ENCODE results near the gene DENND1B. TPM values are rescaled to one million over a fixed set of nuclear protein-coding genes. Genes with fewer than 3 reads are reported as not detected.
"Not testable (repeated sequence)": the region's sequence is repeated elsewhere in the genome, so short reads cannot be mapped to it uniquely, and the experiment has no call there.

Gene DENND1B
- total RNA-seq, 4 donors from 2014 or later, result 3.3 to 21.7 (median 8.9) TPM

DNA sequence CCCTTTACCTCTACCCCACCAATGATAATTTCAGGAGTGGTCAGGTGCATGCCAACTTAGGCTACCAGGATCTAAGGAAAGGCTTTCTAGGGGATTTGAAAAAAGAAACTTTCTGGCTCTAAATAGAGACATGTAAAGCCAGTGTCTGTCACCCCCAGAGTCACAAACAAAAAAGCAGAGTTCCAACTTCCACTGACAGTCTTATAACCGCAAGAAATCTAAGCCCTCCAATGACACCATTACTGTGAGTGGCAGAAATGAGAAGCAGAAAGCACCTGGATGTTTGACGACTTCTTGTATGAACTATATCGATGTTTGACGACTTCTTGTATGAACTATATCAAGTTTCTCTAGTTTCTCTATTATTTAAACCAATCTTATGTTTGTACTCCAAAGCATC is 6.0 kb downstream of the DENND1B start:
- in situ Hi-C loops (cut with MboI; ENCODE audit: low sequenced_read_pairs in 4 of 4) (no loop called here), intact Hi-C loops (cut with DNase I; ENCODE audit: low total_unique reads) (no loop called here)
- H3K27me3 ChIP-seq, result no peaks in the 10 kb centered on the region
- DNase-seq, result no peak
- H3K4me1 ChIP-seq, result peaks cover 39 to 64% of the 10 kb centered on the region in 2 donors
- H3K4me3 ChIP-seq, result no peak overlapping the region
- ATAC-seq, result no peak
- TF ChIP-seq POLR2A (IDR thresholded peaks at IDR 0.05), result no peak
- TF ChIP-seq, protein P1, sequence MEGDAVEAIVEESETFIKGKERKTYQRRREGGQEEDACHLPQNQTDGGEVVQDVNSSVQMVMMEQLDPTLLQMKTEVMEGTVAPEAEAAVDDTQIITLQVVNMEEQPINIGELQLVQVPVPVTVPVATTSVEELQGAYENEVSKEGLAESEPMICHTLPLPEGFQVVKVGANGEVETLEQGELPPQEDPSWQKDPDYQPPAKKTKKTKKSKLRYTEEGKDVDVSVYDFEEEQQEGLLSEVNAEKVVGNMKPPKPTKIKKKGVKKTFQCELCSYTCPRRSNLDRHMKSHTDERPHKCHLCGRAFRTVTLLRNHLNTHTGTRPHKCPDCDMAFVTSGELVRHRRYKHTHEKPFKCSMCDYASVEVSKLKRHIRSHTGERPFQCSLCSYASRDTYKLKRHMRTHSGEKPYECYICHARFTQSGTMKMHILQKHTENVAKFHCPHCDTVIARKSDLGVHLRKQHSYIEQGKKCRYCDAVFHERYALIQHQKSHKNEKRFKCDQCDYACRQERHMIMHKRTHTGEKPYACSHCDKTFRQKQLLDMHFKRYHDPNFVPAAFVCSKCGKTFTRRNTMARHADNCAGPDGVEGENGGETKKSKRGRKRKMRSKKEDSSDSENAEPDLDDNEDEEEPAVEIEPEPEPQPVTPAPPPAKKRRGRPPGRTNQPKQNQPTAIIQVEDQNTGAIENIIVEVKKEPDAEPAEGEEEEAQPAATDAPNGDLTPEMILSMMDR (IDR thresholded peaks at IDR 0.05 in 4 of 5, conservative IDR thresholded peaks at IDR 0.05 in 1 of 5), result no peak
- H3K9me3 ChIP-seq, result no peaks in the 10 kb centered on the region
- H3K27ac ChIP-seq, result no peak overlapping the region
- no peaks in the 10 kb centered on the region for H3K36me3 ChIP-seq

DNA sequence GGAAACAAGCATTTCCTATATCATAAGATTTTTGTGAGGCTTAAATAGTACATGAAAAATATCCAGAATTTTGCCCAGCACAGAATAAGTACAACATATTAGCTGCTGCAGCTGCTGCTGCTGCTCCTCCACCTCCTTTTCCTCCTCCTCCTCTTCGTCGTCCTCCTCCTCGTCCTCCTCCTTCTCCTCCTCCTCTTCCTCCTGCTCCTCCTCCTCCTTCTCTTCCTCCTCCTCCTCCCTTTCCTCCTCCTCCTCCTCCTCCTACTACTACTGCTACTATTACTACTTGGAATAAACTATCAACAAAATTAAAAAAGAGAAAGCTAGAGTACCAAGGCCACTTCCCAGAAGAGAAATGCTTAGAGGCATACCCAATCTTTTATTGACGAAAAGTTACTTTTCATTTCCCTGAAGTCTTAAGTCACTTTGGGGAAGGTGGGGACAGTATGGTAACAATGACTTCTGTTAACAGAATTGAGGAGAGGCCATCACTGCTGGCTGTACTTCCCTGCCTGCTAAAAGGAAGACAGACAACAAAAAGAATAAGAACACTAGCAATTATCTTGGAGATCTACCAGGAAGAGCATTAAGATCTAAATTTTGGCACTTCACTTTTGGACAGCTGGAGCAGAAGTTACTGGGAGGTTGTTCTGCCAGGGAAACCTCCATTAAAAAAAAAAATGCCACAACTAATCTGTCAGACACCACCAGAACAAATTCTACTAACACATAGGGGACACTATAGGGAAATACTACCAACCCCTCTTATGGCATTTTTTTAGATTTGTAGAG is 7.1 kb downstream of the DENND1B start:
- Histone ChIP-seq H3K27me3 (no peaks in the 10 kb centered on the region), H3K4me1 (peaks cover 29 to 61% of the 10 kb centered on the region in 2 donors), H3K36me3 (no peaks in the 10 kb centered on the region), H3K9me3 (no peaks in the 10 kb centered on the region), H3K27ac (no peak overlapping the region), H3K4me3 (no peak overlapping the region)
- TF ChIP-seq POLR2A (IDR thresholded peaks at IDR 0.05), result no peak
- TF ChIP-seq, protein P1 (IDR thresholded peaks at IDR 0.05 in 4 of 5, conservative IDR thresholded peaks at IDR 0.05 in 1 of 5), result no peak
- ATAC-seq (no peak), DNase-seq (no peak)
- intact Hi-C loops (cut with DNase I; ENCODE audit: low total_unique reads), result no loop called here
- in situ Hi-C loops (cut with MboI; ENCODE audit: low sequenced_read_pairs in 4 of 4), result no loop called here

DNA sequence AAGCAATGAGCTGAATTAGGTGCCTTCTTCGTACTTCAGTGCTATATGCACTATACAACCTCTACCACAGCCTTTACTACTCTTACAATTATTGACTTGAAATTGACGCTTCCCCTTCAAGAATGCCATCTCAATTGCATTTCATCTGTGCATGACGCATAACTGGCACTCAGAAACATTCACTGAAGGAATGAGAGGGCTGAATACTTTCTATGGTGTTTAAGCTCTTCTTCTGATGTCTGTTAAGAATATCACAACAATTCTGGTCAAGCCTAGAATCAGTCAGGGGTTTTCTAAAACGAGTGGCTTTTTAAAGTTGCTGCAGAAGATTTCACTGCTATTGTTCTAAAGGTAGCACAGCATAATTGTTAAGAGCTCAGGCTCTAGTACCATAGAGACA is 11.5 kb downstream of the DENND1B start:
- H3K27me3 ChIP-seq, result no peaks in the 10 kb centered on the region
- ATAC-seq (no peak), DNase-seq (no peak)
- TF ChIP-seq POLR2A (IDR thresholded peaks at IDR 0.05), result no peak
- no peaks in the 10 kb centered on the region for H3K36me3 ChIP-seq
- no peak overlapping the region for H3K4me3 ChIP-seq
- H3K4me1 ChIP-seq, result peaks cover 14 to 32% of the 10 kb centered on the region in 2 donors
- intact Hi-C loops (cut with DNase I; ENCODE audit: low total_unique reads), result no loop called here
- H3K27ac ChIP-seq, result no peak overlapping the region
- in situ Hi-C loops (cut with MboI; ENCODE audit: low sequenced_read_pairs in 4 of 4), result no loop called here
- H3K9me3 ChIP-seq, result no peaks in the 10 kb centered on the region

DNA sequence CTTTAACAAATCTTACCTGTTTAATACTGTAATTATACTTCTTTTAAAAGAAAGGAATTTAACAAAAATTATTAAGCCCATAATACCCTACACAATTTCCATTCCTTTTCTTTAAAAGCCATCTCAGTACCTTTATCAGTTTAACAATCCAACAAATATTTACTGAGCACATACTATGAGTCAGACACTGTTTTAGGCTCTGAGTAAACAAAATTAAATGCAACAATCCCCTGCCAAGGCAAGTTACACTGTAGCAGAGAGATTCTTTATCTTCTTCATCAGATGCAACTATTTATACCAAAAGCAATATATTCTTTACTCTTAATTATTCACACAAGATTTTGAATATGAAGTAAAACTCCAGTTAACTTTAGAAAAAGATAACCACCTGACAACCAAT is 12.0 kb downstream of the DENND1B start:
- Histone ChIP-seq H3K4me1 (peaks cover 12 to 29% of the 10 kb centered on the region in 2 donors), H3K36me3 (no peaks in the 10 kb centered on the region), H3K9me3 (no peaks in the 10 kb centered on the region), H3K27me3 (no peaks in the 10 kb centered on the region), H3K4me3 (no peak overlapping the region), H3K27ac (no peak overlapping the region)
- DNase-seq, result no peak
- intact Hi-C loops (cut with DNase I; ENCODE audit: low total_unique reads), result no loop called here
- in situ Hi-C loops (cut with MboI; ENCODE audit: low sequenced_read_pairs in 4 of 4), result no loop called here
- no peak for TF ChIP-seq POLR2A (IDR thresholded peaks at IDR 0.05)
- TF ChIP-seq, protein P1 (IDR thresholded peaks at IDR 0.05 in 4 of 5, conservative IDR thresholded peaks at IDR 0.05 in 1 of 5), result no peak
- no peak for ATAC-seq

DNA sequence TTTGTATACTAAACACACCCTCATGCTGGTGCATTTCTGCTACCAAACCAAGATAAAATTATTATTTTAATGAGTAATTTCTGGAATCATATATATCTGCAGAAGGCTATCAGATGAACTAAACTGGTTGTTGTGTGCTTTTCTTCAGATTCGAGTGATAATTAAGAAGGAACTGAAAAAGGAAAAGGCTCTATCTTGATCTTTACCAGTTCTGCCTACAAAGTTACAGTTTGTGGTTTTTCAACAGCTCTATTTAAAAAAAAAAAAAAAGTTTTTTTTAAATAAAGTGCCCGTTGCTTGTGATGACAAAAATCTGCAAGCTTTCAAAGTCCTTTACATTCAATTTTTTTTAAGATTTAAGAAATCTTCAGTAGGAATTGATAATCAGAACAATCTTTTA is 13.6 kb downstream of the DENND1B start:
- Histone ChIP-seq H3K36me3 (no peaks in the 10 kb centered on the region), H3K4me3 (no peak overlapping the region), H3K27ac (no peak overlapping the region), H3K9me3 (no peaks in the 10 kb centered on the region), H3K27me3 (no peaks in the 10 kb centered on the region), H3K4me1 (peaks cover 7 to 21% of the 10 kb centered on the region in 2 donors)
- TF ChIP-seq, protein P1 (IDR thresholded peaks at IDR 0.05 in 4 of 5, conservative IDR thresholded peaks at IDR 0.05 in 1 of 5), result no peak
- TF ChIP-seq POLR2A (IDR thresholded peaks at IDR 0.05), result no peak
- in situ Hi-C loops (cut with MboI; ENCODE audit: low sequenced_read_pairs in 4 of 4), result no loop called here
- ATAC-seq, result no peak
- intact Hi-C loops (cut with DNase I; ENCODE audit: low total_unique reads), result no loop called here
- DNase-seq, result no peak

DNA sequence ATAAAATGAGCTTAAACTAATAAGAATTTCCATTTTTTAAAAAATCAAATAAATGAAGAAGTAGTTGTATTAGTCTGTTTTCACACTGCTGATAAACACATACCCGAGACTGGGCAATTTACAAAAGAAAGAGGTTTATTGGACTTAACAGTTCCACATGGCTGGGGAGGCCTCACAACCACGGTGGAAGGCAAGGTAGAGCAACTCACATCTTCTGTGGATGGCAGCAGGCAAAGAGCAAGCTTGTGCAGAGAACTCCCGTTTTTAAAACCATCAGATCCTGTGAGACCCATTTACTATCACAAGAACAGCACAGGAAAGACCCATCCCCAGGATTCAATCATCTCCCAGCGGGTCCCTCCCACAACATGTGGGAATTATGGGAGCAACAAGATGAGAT is 19.7 kb downstream of the DENND1B start:
- H3K36me3 ChIP-seq; ATAC-seq; H3K27ac ChIP-seq; H3K9me3 ChIP-seq; H3K27me3 ChIP-seq; H3K4me1 ChIP-seq; intact Hi-C loops (cut with DNase I; ENCODE audit: low total_unique reads); DNase-seq; in situ Hi-C loops (cut with MboI; ENCODE audit: low sequenced_read_pairs in 4 of 4); H3K4me3 ChIP-seq: not testable (repeated sequence)

DNA sequence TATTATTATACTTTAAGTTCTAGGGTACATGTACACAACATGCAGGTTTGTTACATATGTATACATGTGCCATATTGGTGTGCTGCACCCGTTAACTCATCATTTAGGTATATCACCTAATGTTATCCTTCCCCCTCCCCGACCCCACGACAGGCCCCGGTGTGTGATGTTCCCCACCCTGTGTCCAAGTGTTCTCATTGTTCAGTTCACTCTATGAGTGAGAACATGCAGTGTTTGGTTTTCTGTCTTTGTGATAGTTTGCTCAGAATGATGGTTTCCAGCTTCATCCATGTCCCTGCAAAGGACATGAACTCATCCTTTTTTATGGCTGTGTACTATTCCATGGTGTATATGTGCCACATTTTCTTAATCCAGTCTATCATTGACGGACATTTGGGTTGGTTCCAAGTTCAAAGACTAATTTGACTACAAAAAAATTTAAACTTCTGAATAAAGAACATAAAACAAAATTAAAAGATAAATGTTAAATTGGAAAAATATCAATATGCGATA is 22.6 kb downstream of the DENND1B start:
- DNase-seq; in situ Hi-C loops (cut with MboI; ENCODE audit: low sequenced_read_pairs in 4 of 4); H3K9me3 ChIP-seq; H3K4me1 ChIP-seq; H3K27ac ChIP-seq; H3K27me3 ChIP-seq; ATAC-seq; H3K36me3 ChIP-seq; intact Hi-C loops (cut with DNase I; ENCODE audit: low total_unique reads); H3K4me3 ChIP-seq: not testable (repeated sequence)
